NCI-H2029 treated with DMSO at 0.1 percent for 48 hours (cell line): Measurements from ENCODE around the gene PASK.

Source experiments
- DNase-seq: peaks from one replicate; lab custom pipeline; 2025; lab: John Stamatoyannopoulos, UW

PASK gene

GRCh38 chr2:241081190-241081642 lies 68.1 kb downstream of the PASK start:
- DNase-seq: no peak

GRCh38 chr2:241080405-241081189 lies 68.7 kb downstream of the PASK start:
- no peak for DNase-seq

GRCh38 chr2:241074901-241075540 lies 74.3 kb downstream of the PASK start:
- no peak for DNase-seq

GRCh38 chr2:241074065-241074818 lies 75.0 kb downstream of the PASK start:
- no peak for DNase-seq

- no peak for DNase-seq
These were observed 75.9 kb downstream of the PASK start for GRCh38 chr2:241073166-241074064.

DNA sequence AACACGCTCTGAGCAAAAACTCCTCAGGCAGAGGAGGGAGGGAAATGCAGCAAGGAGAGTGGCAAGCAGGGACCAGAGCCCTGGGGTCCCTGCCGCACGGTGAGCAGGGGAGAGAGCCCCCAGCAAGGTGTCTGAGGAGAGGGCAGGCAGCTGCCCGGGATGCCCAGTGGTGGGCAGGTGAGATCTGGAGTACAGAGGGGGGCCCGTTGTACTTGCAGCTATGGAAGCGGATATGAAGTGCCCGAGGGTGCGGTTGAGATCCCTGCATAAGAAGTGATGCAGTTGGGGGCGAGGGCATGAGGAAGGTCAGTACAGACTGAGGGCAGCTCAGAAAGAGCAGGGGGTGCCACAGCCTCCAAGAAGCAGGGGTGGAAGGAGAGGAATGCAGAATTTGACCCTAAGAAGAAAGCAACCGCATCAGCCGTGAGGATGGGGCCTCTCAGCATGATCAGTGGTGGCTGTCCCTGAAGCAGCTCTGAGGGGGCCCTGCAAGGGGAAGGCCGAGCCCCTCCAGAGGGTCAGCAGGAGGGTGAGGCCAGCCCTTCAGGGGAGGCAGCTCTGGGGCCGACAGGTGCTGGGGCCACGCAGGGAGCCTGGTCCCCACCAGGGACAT lies 76.6 kb downstream of the PASK start:
- no peak for DNase-seq

DNA sequence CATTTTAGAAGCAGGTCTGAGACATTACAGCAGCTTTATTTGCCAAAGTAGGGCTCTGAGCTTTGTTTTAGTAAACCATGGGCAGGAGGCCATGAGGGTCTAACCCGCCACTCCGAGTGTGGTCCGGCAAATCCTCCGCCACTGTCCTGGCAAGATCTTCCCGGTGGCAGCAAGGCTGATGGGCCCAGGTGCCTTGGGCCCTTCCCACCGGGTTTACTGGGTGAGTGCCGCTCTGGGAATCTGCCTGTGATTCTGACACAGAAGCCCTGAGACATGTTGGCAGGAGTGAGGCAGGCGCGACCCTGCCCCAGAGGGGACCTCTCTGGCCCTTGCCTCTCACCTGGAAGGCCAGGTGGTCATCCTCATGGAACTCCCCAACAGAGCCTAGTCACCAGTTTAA lies 77.1 kb downstream of the PASK start:
- DNase-seq: no peak

- DNase-seq: no peak
These were observed 77.6 kb downstream of the PASK start for GRCh38 chr2:241071677-241072111.

- DNase-seq: no peak
These were observed 78.2 kb downstream of the PASK start for GRCh38 chr2:241070811-241071676.

DNA sequence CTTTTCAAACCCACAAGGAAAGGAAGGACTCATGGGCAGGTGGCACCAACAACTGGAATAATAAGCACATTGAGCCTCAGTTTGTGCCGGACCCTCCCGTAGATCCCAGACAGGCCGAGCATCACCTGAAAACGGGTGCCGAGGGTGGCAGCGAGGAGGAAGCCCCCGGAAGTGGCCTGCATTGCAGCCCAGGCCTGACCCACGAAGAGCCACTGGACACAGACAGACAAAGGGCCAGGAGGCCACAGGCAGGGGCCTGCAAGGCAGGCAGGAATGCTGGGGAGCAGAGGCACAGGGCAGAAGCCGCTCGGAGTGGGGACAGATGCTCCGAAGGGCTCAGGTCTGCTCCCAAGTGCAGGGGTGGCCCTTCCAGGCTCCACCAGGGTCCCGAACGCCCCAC lies 78.9 kb downstream of the PASK start:
- DNase-seq: no peak

GRCh38 chr2:241069821-241070281 lies 79.4 kb downstream of the PASK start:
- no peak for DNase-seq

DNA sequence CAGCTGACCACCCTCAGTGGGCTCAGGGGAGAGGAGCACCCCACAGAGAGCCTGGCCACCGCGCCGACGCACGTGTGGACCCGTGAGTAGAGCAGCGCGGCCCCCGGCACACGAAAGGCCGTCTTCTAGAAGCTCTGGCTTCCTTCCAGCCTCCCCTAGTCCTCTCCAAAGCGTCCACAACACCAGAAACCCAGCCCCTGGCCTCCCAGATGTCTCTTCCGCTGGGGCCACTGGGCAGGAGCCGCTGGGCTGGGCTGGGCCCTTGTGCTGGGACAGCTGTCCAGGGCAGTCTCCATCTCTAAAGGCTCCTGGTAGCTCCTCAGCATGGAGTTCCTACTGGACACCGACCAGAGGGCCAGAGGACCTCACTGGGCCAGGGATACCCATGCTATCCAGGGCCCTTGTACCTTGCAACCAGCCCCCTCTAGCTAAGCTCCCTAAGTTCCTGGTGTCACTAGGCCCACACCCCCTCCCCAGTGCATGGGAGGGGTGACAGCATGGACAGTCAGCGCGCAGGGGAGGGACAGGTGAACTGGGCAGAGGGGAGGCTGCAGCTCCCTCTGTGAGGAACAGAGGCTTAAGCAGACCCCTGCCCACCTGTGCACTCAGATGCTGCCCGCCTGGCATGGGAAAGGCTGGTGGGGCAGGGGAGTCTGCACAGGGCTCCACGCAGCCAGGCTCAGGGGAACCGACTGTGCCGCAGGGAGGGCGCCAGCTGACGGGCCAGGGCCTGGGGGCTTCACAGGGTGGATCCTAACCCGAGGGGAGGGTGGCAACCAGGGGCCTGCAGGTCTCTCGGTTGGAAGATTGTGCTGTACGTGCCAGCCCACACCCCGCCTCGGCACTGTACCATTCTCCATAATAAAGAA lies 80.1 kb downstream of the PASK start:
- no peak for DNase-seq

- DNase-seq: no peak
These were observed 80.9 kb downstream of the PASK start for GRCh38 chr2:241068136-241068941.

- DNase-seq: no peak
These were observed 81.7 kb downstream of the PASK start for GRCh38 chr2:241067501-241068135.

GRCh38 chr2:241066893-241067341 lies 82.4 kb downstream of the PASK start:
- DNase-seq: no peak

- DNase-seq: no peak
These were observed 82.9 kb downstream of the PASK start for GRCh38 chr2:241066171-241066892.

DNA sequence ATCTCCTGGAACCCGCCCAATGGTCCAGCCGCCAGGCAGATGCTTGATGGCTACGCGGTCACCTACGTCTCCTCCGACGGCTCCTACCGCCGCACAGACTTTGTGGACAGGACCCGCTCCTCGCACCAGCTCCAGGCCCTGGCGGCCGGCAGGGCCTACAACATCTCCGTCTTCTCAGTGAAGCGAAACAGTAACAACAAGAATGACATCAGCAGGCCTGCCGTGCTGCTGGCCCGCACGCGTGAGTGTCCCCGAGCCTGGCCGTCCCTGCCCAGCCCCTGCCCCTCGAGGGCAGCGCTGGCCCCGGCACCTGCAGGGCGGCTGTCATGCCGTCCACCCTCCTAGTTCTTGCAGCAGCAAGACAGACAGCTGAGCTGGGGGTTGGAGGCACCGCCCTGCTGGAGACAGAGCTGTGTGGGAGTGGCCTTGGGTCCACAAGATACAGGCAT lies 83.9 kb downstream of the PASK start:
- DNase-seq: no peak
